A549 (cell line): Measurements from ENCODE around the gene FAM78B. TPM values are rescaled to one million over a fixed set of nuclear protein-coding genes. Genes with fewer than 3 reads are reported as not detected.

Source experiments
- ATAC-seq, 2 experiments: fragments of 200-7000 bp in 1 of 2; fragments of >200 bp in 1 of 2; cut with Nextera tagmentation in 1 of 2; cut with Tn5 transposase in 1 of 2; 3 replicates each; pipeline versions ENCODE4 v1.8.0 to v1.9.1; 2018 to 2020; ENCODE audit warnings: mild to moderate bottlenecking in 1 of 2, moderate library complexity in 1 of 2
- CTCF ChIA-PET: fragments of 300-600 bp; sonication (Branson Sonifier 250); formaldehyde crosslinking; extraction: SDS; loops from one replicate; lab custom pipeline; 2021; ENCODE audit warnings: antibody characterized with exemption, inconsistent platforms; lab: Yijun Ruan, JAX
- POLR2A ChIA-PET: fragments of 350-600 bp; formaldehyde crosslinking; extraction: SDS; loops from one replicate; lab custom pipeline; 2021; ENCODE audit warnings: antibody characterized with exemption, inconsistent platforms; lab: Yijun Ruan, JAX
- DNase-seq, 2 experiments: peaks; one replicate each; pipeline versions ENCODE4 v3.0.0 to v3.0.0-alpha.2; 2011 to 2016; ENCODE audit warnings: low read depth in 1 of 2, low spot score in 1 of 2
- FAIRE-seq: peaks from 2 replicates; lab custom pipeline; 2011; peaks lifted over from hg19 to GRCh38; lab: Jason Lieb, UNC
- H3K27ac ChIP-seq, 2 experiments: fragments of >200 bp; sonication (Bioruptor Twin); formaldehyde crosslinking; 3 replicates each; pipeline ENCODE4 v1.5.1; 2016 to 2017
- H3K4me1 ChIP-seq: fragments of >200 bp; sonication (Bioruptor Twin); formaldehyde crosslinking; 3 replicates; pipeline ENCODE4 v1.6.1; 2016
- H3K4me2 ChIP-seq: fragments of >200 bp; sonication (Bioruptor Twin); formaldehyde crosslinking; 3 replicates; pipeline ENCODE4 v1.6.1; 2016
- H3K4me3 ChIP-seq: fragments of >200 bp; sonication (Bioruptor Twin); formaldehyde crosslinking; 3 replicates; pipeline ENCODE4 v1.5.1; 2016
- H3K9me3 ChIP-seq: fragments of >200 bp; sonication (Bioruptor Twin); formaldehyde crosslinking; 3 replicates; pipeline ENCODE4 v1.6.1; 2016
- BHLHE40 ChIP-seq: IDR thresholded peaks from 2 replicates; pipeline ENCODE4 v1.6.1; 2012; ENCODE audit warnings: low read depth, low read length, inconsistent platforms
- CEBPB ChIP-seq, 2 experiments: fragments of >200 bp in 1 of 2; sonication (Bioruptor Twin) in 1 of 2; formaldehyde crosslinking in 1 of 2; IDR thresholded peaks; 2 replicates each; pipeline ENCODE4 v1.6.1; 2012 to 2016
- HEYL ChIP-seq: fragments of 250-450 bp; sonication (Bioruptor Pico); IDR thresholded peaks from 2 replicates; pipeline ENCODE4 v1.8.0; 2021; ENCODE audit warnings: mild to moderate bottlenecking, moderate library complexity
- HOXB13 ChIP-seq: fragments of 250-450 bp; sonication (Bioruptor Pico); IDR thresholded peaks from 2 replicates; pipeline ENCODE4 v1.5.0; 2020; ENCODE audit warnings: low read depth, mild to moderate bottlenecking, moderate library complexity
- JUNB ChIP-seq: fragments of >200 bp; sonication (Bioruptor Twin); formaldehyde crosslinking; IDR thresholded peaks from 2 replicates; pipeline ENCODE4 v1.6.1; 2016
- MAZ ChIP-seq: fragments of 150-350 bp; IDR thresholded peaks from 2 replicates; pipeline ENCODE4 v1.6.1; 2014; ENCODE audit warnings: antibody characterized with exemption, low read depth, low read length, borderline replicate concordance
- NFE2L2 ChIP-seq: fragments of 150-350 bp; conservative IDR thresholded peaks from 2 replicates; pipeline ENCODE4 v1.6.1; 2014; ENCODE audit warnings: low read length
- NPAS2 ChIP-seq: fragments of 250-450 bp; sonication (Bioruptor Pico); IDR thresholded peaks from 2 replicates; pipeline ENCODE4 v1.8.0; 2022; ENCODE audit warnings: mild to moderate bottlenecking, moderate library complexity, borderline replicate concordance
- PHF8 ChIP-seq: fragments of 200-600 bp; sonication (generic); IDR thresholded peaks from 2 replicates; pipeline ENCODE4 v1.6.1; 2016; ENCODE audit warnings: low read depth, mild to moderate bottlenecking, antibody characterized with exemption, moderate library complexity, borderline replicate concordance
- POLR2A ChIP-seq: IDR thresholded peaks from 2 replicates; pipeline ENCODE4 v1.6.1; 2012; ENCODE audit warnings: mild to moderate bottlenecking, low read length
- POLR2AphosphoS2 ChIP-seq: conservative IDR thresholded peaks from 2 replicates; pipeline ENCODE4 v1.6.1; 2012; ENCODE audit warnings: low read length, improper control_type of control experiment, inconsistent platforms
- RARB ChIP-seq: fragments of 250-450 bp; sonication (Bioruptor Pico); IDR thresholded peaks from 2 replicates; pipeline ENCODE4 v1.8.0; 2021; ENCODE audit warnings: mild to moderate bottlenecking, moderate library complexity
- RCOR1 ChIP-seq: fragments of 150-350 bp; IDR thresholded peaks from 2 replicates; pipeline ENCODE4 v1.6.1; 2014; ENCODE audit warnings: antibody characterized with exemption, low read length, low read depth
- RFX5 ChIP-seq: fragments of 450-650 bp; IDR thresholded peaks from 2 replicates; pipeline ENCODE4 v1.7.1; 2014; ENCODE audit warnings: antibody characterized with exemption, mild to moderate bottlenecking, moderate library complexity
- ZNF302 ChIP-seq: fragments of 250-450 bp; sonication (Bioruptor Pico); IDR thresholded peaks from 2 replicates; pipeline ENCODE4 v1.9.0; 2021; ENCODE audit warnings: inconsistent platforms, mild to moderate bottlenecking, moderate library complexity
- WGBS: methylation state at CpG from one replicate; pipeline ENCODE4 v1.1.6; 2017; ENCODE audit errors: missing lambda C conversion rate; 5-methylcytosine and 5-hydroxymethylcytosine counted together
- polyA plus RNA-seq, 4 experiments: library from polyadenylated mRNA; depleted of rRNA in 3 of 4; stranded (reverse); fragments of >200 nt; fragmentation: RNase III in 1 of 4; extraction: RNeasy Plus Mini Kit Qiagen cat#74134 plus additional on column Dnase treatment in 1 of 4; gene quantifications; 2 replicates in 3 of 4; 3 replicates in 1 of 4; pipeline ENCODE4 v1.2.3, GENCODE V29; 2011 to 2017
- TF ChIP-seq, protein P1 (sequence below): IDR thresholded peaks from 2 replicates; pipeline ENCODE4 v1.6.1; 2012
- TF ChIP-seq, protein P2 (sequence below): fragments of 150-350 bp; IDR thresholded peaks from 2 replicates; pipeline ENCODE4 v1.6.1; 2014; ENCODE audit warnings: low read depth, mild to moderate bottlenecking, low read length
- TF ChIP-seq, protein P3 (sequence below): fragments of >200 bp; sonication (Bioruptor Twin); formaldehyde crosslinking; IDR thresholded peaks from 3 replicates; pipeline ENCODE4 v1.6.1; 2016
- TF ChIP-seq, protein P4 (sequence below): fragments of >200 bp; sonication (Bioruptor Twin); formaldehyde crosslinking; IDR thresholded peaks from 2 replicates; pipeline ENCODE4 v1.6.1; 2016
- TF ChIP-seq, protein P5 (sequence below): fragments of 200-600 bp; sonication (generic); IDR thresholded peaks from 2 replicates; pipeline ENCODE4 v1.6.1; 2016; ENCODE audit warnings: antibody characterized with exemption, mild to moderate bottlenecking, moderate library complexity
- TF ChIP-seq, protein P6 (sequence below): IDR thresholded peaks from 2 replicates; pipeline ENCODE4 v1.6.1; 2012
- TF ChIP-seq, protein P7 (sequence below): IDR thresholded peaks from 2 replicates; pipeline ENCODE4 v1.6.1; 2012; ENCODE audit warnings: low read depth, borderline replicate concordance

Gene FAM78B
- polyA plus RNA-seq, 2 of the 4 experiments (the other 2 are of a cell fraction) = 0.13 to 0.34 TPM

DNA sequence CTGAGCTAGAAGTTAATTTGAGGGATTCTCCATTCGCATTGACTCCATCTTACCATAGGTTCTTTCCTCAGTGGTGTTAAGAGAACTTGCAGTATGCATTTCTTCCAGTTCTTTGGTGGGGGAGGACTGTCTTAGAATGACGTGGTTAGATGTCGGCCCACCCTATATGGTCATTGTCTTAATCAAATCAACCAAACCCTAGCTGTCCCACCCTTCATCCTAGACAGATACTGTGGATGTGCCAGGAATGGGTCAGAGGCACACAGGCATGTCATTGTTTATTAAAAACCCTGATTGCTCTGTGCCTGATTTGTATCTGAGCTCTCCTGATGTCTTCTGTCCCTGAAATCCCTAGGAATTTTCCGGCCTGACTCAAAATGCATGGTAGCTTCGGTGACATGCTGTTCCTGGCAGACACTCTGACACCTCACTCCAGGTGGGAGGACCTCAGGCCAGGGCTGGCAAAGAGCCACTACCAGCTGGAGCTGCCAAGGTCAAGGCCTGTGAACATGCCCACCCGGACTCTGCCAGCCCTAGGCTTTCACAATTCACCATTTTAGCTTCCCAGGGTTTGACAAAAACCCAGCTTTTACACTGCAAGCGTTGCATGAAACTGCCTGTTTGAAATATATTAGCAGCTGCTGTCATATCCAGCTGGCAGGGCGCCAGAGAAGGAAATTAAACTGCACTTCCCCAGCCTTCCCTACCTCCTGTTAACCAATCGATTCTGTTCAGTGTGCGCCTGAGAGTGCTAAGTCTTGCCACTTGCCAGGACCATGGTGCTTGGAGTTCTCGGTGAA lies 134.0 kb downstream of the FAM78B start:
- TF ChIP-seq HOXB13 = no peak
- no peak overlapping the region for H3K4me2 ChIP-seq
- DNase-seq = no peak
- POLR2A ChIA-PET = no interaction called here
- no peaks in the 10 kb centered on the region for H3K4me1 ChIP-seq
- H3K27ac ChIP-seq = no peak overlapping the region
- ATAC-seq = no peak
- no peaks in the 10 kb centered on the region for H3K9me3 ChIP-seq
- no peak for FAIRE-seq
- CTCF ChIA-PET = interaction anchor here (1.3 kb wide), 1 partner anchor 58 kb away, joined by 3 read pairs; no protein-coding TSS in a partner anchor
- no peak overlapping the region for H3K4me3 ChIP-seq
- WGBS = 26% methylated on average over 11 of the region's 11 CpGs

DNA sequence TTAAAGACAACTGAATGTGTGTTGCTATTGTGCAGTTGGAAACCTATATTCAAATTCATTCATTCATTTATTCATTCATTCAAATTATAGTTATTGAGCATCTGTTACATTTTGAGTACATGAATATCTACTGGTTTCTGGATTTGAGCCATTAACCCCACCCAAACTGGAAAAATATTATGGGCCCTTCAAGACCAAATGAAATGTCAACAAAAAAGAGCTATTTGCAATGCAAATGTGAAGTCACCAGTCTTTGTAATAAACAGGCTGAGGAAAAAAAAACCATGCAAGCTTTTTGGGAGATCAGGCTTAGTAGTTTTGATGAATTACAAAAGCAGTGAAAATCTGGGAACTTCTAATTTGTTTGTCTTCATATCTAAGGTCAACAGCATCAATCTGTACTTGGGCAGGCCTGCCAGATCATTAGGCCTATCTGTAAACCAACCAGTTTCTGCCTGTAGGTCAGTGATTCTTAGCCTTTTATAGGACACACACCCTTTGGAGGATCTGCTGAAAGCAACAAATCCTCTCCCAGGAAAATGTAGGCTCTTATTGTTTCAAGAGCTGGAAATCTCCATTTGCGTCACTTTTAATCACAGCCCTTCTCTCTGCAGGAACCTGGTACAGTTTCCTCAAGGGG lies 134.7 kb downstream of the FAM78B start:
- no peak for DNase-seq
- WGBS = 86% methylated on average over 1 of the region's 1 CpG
- no peaks in the 10 kb centered on the region for H3K4me1 ChIP-seq
- no peak for FAIRE-seq
- no peak for TF ChIP-seq NPAS2 (CRISPR knock-in tag)
- TF ChIP-seq POLR2A = no peak
- no peak for TF ChIP-seq CEBPB (IDR thresholded peaks at IDR 0.05)
- no peak for TF ChIP-seq RCOR1
- TF ChIP-seq RARB = no peak
- no peak for TF ChIP-seq RFX5
- no peak for TF ChIP-seq ZNF302 (CRISPR knock-in tag)
- TF ChIP-seq BHLHE40 = no peak
- TF ChIP-seq, protein P1, sequence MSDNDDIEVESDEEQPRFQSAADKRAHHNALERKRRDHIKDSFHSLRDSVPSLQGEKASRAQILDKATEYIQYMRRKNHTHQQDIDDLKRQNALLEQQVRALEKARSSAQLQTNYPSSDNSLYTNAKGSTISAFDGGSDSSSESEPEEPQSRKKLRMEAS = no peak
- no peak overlapping the region for H3K4me3 ChIP-seq
- no peak overlapping the region for H3K27ac ChIP-seq
- H3K9me3 ChIP-seq = no peaks in the 10 kb centered on the region
- no peak overlapping the region for H3K4me2 ChIP-seq
- CTCF ChIA-PET = interaction anchor here (1.3 kb wide), 1 partner anchor 58 kb away, joined by 3 read pairs; no protein-coding TSS in a partner anchor
- no peak for ATAC-seq
- POLR2A ChIA-PET = no interaction called here

DNA sequence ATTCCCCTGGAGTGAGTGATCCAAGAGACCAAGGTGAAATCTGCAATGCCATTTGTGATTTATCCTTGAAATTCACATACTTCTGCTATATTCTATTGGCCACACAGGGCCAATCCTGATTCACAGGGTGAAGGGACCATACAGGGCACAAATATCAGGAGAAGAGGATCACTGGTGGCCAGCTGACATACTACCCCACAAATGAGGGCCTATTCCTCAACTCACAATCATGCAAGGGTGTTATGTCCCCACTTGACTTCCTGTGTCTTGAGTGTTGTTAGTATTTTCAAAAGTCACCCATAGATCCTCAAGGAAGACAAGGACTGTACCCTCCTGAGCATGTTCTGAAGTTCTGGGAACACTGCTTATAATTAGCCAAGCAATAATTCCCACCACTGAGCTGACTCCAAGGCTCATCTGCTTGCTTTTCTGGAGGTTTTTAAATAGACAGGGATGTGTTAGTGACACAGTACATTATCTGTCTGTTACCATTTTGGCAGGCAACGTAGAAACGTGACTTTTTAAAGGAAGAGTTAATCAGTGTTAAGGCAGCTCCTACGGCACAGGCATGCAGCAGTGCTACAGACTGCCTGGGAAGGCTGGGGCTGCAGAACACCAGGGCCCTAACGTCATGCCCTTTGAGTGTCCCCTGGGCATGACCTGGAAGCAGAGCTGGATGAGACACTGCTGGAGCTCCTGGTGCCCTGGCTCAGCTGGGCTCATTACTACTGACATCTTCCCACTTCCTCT lies 137.4 kb downstream of the FAM78B start:
- no peaks in the 10 kb centered on the region for H3K4me1 ChIP-seq
- 3% methylated on average over 4 of the region's 4 CpGs for WGBS
- no peak for ATAC-seq
- no peak for DNase-seq
- H3K27ac ChIP-seq = no peak overlapping the region
- no peaks in the 10 kb centered on the region for H3K9me3 ChIP-seq
- CTCF ChIA-PET = interaction anchor here (0.8 to 2.0 kb wide), 2 partner anchors 9 to 15 kb away, joined by 3 to 5 read pairs; no protein-coding TSS in a partner anchor
- no peak for FAIRE-seq
- POLR2A ChIA-PET = no interaction called here
- no peak overlapping the region for H3K4me2 ChIP-seq
- TF ChIP-seq, protein P2, sequence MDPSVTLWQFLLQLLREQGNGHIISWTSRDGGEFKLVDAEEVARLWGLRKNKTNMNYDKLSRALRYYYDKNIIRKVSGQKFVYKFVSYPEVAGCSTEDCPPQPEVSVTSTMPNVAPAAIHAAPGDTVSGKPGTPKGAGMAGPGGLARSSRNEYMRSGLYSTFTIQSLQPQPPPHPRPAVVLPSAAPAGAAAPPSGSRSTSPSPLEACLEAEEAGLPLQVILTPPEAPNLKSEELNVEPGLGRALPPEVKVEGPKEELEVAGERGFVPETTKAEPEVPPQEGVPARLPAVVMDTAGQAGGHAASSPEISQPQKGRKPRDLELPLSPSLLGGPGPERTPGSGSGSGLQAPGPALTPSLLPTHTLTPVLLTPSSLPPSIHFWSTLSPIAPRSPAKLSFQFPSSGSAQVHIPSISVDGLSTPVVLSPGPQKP = no peak
- TF ChIP-seq PHF8 (no peak), MAZ (no peak), NFE2L2 (no peak), POLR2AphosphoS2 (no peak), JUNB (no peak), HEYL (no peak)
- TF ChIP-seq, protein P3, sequence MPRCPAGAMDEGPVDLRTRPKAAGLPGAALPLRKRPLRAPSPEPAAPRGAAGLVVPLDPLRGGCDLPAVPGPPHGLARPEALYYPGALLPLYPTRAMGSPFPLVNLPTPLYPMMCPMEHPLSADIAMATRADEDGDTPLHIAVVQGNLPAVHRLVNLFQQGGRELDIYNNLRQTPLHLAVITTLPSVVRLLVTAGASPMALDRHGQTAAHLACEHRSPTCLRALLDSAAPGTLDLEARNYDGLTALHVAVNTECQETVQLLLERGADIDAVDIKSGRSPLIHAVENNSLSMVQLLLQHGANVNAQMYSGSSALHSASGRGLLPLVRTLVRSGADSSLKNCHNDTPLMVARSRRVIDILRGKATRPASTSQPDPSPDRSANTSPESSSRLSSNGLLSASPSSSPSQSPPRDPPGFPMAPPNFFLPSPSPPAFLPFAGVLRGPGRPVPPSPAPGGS = no peak
- TF ChIP-seq, protein P4, sequence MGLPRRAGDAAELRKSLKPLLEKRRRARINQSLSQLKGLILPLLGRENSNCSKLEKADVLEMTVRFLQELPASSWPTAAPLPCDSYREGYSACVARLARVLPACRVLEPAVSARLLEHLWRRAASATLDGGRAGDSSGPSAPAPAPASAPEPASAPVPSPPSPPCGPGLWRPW = no peak
- TF ChIP-seq, protein P5, sequence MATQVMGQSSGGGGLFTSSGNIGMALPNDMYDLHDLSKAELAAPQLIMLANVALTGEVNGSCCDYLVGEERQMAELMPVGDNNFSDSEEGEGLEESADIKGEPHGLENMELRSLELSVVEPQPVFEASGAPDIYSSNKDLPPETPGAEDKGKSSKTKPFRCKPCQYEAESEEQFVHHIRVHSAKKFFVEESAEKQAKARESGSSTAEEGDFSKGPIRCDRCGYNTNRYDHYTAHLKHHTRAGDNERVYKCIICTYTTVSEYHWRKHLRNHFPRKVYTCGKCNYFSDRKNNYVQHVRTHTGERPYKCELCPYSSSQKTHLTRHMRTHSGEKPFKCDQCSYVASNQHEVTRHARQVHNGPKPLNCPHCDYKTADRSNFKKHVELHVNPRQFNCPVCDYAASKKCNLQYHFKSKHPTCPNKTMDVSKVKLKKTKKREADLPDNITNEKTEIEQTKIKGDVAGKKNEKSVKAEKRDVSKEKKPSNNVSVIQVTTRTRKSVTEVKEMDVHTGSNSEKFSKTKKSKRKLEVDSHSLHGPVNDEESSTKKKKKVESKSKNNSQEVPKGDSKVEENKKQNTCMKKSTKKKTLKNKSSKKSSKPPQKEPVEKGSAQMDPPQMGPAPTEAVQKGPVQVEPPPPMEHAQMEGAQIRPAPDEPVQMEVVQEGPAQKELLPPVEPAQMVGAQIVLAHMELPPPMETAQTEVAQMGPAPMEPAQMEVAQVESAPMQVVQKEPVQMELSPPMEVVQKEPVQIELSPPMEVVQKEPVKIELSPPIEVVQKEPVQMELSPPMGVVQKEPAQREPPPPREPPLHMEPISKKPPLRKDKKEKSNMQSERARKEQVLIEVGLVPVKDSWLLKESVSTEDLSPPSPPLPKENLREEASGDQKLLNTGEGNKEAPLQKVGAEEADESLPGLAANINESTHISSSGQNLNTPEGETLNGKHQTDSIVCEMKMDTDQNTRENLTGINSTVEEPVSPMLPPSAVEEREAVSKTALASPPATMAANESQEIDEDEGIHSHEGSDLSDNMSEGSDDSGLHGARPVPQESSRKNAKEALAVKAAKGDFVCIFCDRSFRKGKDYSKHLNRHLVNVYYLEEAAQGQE = no peak
- TF ChIP-seq, protein P6, sequence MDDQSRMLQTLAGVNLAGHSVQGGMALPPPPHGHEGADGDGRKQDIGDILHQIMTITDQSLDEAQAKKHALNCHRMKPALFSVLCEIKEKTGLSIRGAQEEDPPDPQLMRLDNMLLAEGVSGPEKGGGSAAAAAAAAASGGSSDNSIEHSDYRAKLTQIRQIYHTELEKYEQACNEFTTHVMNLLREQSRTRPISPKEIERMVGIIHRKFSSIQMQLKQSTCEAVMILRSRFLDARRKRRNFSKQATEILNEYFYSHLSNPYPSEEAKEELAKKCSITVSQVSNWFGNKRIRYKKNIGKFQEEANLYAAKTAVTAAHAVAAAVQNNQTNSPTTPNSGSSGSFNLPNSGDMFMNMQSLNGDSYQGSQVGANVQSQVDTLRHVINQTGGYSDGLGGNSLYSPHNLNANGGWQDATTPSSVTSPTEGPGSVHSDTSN = no peak
- TF ChIP-seq, protein P7, sequence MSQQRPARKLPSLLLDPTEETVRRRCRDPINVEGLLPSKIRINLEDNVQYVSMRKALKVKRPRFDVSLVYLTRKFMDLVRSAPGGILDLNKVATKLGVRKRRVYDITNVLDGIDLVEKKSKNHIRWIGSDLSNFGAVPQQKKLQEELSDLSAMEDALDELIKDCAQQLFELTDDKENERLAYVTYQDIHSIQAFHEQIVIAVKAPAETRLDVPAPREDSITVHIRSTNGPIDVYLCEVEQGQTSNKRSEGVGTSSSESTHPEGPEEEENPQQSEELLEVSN = no peak
- TF ChIP-seq, all 56 proteins: peak for 0
- H3K4me3 ChIP-seq = no peak overlapping the region
